IPS-18c (cell line): ENCODE measurements around the gene MPRIP.

Source experiments
- H3K4me3 ChIP-seq: 2 replicates; pipeline ENCODE4 v1.7.0; 2013; ENCODE audit warnings: low read depth, mild to moderate bottlenecking, low read length, moderate library complexity; ENCODE audit not compliant: insufficient read depth
- H3K9me3 ChIP-seq: one replicate; pipeline ENCODE4 v1.6.1; 2013; ENCODE audit warnings: mild to moderate bottlenecking, low read length, moderate library complexity; ENCODE audit not compliant: control insufficient read depth, insufficient read depth

MPRIP gene

DNA sequence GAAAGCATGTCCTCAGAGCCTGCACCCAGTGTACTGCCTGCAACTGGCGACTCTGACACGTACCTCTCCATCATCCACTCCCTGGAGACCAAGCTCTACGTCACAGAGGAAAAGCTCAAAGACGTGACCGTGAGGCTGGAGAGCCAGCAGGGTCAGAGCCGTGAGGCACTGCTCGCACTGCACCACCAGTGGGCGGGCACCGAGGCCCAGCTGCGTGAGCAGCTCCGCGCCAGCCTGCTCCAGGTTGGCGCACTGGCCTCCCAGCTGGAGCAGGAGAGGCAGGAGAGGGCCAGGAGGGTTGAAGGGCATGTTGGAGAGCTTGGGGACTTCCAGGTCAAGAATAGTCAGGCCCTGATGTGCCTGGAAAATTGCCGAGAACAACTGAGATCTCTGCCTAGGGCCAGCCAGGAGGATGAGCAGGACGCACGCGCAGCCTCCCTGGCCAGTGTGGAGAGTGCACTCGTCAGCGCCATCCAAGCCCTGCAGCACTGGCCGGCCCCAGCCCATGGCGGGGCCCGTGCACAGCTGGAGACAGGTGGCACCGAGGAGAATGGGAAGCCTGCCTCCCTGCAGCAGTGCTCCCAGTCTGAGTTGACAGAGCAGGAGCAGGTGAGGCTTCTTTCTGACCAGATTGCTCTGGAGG, 123.5 kb downstream of the MPRIP start:
- H3K9me3 ChIP-seq: no peaks in the 10 kb centered on the region

DNA sequence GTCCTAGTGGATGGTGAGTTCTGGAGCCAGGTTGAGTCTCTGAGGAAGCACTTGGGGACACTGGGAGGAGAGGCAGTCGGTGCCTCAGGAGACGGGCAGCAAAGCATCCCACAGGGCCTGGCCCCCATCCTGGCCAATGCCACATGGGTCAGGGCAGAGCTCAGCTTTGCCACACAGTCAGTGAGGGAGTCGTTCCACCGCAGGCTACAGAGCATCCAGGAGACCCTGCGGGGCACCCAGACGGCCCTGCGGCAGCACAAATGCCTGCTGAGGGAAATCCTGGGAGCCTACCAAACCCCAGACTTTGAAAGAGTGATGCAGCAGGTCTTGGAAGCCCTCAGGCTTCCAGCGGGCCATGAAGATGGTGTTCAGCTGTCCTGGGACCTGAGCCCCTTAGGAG, 124.2 kb downstream of the MPRIP start:
- Histone ChIP-seq H3K4me3 (no peak overlapping the region), H3K9me3 (no peaks in the 10 kb centered on the region)

More for the DNA sequence above, 123.5 kb downstream of the MPRIP start:
- H3K4me3 ChIP-seq: no peak overlapping the region

DNA sequence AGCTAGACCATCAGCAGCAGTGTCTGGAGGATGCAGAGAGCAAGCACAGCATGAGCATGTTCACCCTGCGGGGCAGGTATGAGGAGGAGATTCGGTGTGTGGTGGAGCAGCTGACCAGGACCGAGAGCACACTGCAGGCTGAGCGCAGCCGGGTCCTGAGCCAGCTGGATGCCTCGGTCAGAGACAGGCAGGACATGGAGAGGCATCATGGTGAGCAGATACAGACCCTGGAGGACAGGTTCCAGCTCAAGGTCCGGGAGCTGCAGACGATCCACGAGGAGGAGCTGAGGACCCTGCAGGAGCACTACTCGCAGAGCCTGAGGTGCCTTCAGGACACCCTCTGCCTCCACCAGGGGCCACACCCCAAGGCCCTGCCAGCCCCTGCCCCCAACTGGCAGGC, 125.1 kb downstream of the MPRIP start:
- no peaks in the 10 kb centered on the region for H3K9me3 ChIP-seq
- no peak overlapping the region for H3K4me3 ChIP-seq

DNA sequence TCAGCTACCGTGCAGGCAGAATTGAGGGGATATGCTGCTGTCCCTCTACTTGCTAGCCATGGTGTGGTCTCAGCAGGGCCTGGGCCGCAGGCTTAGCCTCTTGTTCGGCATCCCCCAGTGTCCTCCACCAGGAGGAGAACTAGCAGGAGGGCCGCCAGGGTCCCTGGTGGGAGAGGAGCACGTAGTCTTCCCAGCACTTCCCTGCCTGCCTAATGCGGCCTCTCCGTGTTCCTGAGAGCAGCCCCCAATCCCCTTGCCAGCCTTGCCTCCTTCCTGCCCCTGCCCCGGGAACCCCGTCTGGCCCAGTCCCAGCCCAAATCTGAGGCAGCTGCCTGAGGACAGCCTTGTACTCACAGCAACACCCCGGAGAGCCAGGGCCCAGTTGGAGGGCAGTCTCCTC, 125.7 kb downstream of the MPRIP start:
- no peaks in the 10 kb centered on the region for H3K9me3 ChIP-seq
- H3K4me3 ChIP-seq: no peak overlapping the region

DNA sequence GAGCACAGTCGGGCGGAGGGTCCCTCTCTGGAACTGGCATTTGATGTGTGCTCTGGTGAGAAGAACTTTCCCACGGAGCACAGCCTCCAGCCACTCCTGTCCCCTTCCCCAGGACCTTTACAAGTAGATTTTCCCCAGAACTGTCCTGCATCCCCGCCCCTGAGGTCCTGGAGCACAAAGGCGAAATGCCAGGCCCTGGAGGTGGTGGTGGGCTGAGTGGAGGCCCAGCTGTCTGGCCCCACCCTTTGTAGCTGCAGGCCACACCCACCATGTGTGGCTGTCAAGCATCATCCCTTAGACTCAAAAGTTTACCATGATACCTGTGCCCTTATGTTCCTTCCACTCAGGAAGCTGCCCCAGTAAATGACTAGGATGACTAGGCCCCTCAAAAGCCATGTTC, 126.1 kb downstream of the MPRIP start:
- no peak overlapping the region for H3K4me3 ChIP-seq
- H3K9me3 ChIP-seq: no peaks in the 10 kb centered on the region

DNA sequence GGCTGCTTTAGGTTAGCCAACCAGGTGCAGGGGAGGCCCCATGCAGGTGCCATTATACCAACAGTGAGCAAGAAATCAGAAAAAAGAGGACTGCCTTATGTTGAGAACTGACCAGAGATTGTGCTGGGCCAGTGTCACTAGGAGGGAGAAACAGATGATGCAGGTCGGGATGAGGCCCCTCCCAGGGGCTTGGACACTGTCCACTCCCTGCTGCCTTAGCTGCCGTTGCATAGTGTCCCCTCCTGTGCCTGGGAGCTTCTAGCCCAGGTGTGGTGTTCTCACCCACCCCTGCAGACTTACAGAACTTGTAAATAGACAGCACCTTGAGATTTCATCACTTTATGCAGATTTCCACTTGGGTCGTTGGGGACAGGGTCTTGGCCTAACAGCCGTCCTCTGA, 127.1 kb downstream of the MPRIP start:
- no peaks in the 10 kb centered on the region for H3K9me3 ChIP-seq
- H3K4me3 ChIP-seq: no peak overlapping the region

DNA sequence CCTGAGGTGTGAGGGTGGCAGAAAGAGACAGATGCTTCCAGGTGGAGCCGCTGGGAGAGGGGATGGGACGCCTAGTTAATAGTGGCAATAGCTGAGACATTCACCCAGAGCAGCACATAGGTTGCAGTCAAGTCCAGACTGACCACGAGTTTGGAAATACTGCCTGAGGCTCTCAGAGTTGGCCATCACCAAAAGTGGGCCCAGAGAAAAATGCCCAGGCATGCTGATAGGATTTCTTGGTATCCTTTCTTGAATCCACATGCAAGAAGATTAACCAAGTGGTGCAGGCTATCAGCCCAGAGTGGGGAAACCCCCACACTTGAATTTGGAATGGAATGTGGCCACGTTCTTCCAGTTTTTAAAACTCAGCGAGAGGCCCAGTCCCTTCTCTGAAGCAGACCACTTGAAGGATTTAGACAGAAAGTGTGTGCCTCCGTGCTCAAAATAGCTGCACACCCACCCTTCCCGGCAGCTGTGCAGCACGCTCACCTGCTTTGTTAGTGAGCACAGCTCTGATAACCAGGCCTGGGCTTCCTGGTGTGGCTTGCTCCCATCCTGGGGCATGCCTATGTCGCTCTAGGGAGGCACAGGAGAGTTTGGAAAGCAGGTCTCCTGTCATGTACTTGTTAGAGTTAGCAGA, 128.2 kb downstream of the MPRIP start:
- Histone ChIP-seq H3K4me3 (no peak overlapping the region), H3K9me3 (no peaks in the 10 kb centered on the region)

DNA sequence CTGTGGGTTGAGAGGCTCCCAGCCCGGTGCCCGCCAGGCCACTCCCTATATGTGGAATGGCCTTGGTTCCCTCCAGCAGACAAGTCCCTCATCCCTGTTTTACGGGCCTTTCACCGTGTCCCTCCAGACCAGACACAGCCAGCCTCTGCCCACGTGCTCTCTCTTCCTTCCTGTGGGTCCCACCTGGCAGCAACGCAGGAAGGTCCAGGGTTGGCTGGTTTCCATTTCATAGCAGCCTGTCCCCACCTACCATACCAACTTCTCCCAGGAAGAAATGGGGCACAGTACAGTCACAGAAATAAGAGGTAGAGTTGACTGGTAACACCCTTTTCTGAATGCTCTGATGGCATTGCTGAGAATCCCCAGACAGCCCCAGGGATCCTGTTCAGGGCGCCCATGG, 128.9 kb downstream of the MPRIP start:
- Histone ChIP-seq H3K4me3 (no peak overlapping the region), H3K9me3 (no peaks in the 10 kb centered on the region)

DNA sequence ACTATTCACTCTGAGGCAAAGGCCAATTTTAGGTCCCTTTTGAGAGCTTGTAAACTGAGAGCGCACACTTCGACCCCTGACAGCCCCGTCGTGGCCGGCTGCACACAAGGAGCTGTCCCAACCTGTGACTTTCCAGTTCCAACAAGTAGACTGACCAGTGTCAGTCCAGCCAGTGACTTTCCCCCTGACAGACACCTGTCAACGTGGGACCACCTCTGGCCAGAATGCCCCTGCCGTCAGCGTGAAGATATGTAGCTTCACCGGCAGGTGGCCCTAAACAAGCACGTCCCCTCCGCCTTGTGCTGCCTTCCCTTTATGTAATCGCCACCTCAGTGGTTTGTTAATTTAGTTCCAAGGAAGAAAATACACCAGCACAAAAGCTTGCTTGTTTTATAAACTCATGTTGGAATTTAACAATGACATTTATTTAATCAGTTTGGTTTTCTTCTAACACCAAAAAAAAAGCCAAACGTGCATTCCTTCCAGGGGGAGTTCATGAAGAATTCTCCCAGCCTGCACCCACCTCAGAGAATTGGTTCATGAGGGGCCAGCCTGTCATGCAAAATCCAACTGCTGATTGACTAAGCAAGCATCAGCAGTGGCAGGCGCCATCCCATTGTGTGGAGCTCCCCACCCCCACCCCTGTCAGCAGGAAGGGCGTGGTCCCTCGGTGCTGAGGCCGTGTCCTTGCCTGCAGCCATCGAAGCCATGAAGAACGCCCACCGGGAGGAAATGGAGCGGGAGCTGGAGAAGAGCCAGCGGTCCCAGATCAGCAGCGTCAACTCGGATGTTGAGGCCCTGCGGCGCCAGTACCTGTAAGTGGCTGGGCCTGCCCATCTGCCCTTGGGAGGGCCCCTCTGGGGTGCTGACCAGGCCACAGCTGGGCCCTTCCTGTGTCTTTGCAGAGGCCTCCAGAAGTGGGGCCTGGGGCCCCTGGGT, 130.0 kb downstream of the MPRIP start:
- no peaks in the 10 kb centered on the region for H3K9me3 ChIP-seq

DNA sequence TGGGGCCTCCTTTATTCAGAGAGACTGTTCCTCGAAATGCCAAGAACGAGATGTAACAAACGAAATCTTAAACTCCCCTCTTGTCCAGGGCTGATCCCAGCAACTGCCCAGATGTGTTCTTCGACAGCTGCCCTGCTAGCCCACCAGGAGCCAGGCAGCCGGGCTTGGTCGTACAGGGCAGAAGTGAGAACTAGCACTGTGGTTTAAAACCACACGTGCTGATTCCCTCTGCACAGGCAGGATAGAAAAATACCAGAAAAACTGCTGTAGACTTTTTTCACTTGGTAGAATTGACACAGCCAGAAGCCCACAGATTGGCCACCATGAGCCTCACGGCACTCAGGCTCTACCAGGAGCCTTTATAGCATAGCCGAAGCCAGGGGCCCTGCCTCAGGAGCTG, 130.7 kb downstream of the MPRIP start:
- Histone ChIP-seq H3K9me3 (no peaks in the 10 kb centered on the region), H3K4me3 (no peak overlapping the region)

More for the DNA sequence above, 130.0 kb downstream of the MPRIP start:
- no peak overlapping the region for H3K4me3 ChIP-seq

DNA sequence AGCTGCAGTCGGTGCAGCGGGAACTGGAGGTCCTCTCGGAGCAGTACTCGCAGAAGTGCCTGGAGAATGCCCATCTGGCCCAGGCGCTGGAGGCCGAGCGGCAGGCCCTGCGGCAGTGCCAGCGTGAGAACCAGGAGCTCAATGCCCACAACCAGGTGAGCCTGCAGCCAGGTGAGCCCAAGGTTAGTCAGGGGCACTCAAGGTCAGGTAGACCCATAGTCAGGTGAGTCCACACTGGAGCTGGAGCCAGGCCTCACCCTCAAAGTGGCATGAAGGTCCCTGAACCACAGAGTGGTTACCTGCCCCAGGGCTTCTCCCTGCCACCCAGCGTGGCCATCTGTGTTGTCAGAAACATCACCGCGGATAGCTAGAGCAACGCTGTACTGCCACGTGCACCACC, 131.7 kb downstream of the MPRIP start:
- Histone ChIP-seq H3K4me3 (no peak overlapping the region), H3K9me3 (no peaks in the 10 kb centered on the region)

DNA sequence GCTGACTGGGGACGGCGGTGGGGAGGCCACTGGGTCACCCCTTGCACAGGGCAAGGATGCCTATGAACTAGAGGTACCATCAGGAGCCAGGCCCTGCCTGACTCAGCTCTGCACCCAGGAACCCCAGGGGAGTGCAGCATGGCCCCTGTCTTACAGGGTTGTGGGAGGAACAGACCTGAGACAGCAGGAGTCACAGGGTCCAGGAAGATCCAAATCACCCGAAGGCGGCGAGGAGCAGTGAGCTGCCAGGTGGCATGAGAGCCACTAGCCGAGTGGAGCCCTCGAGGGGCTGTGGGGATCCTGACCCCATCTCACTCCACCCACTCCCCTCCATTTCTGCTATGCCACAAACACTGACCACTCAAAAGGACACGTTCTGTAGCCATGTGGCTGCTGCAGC, 133.1 kb downstream of the MPRIP start:
- no peak overlapping the region for H3K4me3 ChIP-seq

DNA sequence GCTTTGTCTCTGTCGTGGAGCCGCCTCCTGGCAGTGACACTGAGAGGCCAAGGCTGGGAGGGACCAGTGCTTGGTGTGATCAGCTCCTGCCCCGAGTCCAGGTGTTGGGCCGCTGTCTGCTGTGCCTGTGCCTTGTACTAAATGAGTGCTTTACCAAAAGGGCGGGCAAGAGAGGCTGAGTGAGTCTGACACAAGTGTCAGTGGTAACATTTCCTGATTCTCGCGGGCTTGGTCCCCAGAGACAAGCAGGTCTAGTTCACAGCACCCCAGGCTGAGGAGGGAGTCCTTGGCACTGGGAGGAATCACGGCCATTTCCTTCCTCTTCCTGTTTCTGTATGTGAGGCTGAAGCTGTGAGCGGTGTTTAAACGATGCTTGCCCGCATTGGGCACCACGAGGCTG, 133.7 kb downstream of the MPRIP start:
- Histone ChIP-seq H3K9me3 (no peaks in the 10 kb centered on the region), H3K4me3 (no peak overlapping the region)

More for the DNA sequence above, 133.1 kb downstream of the MPRIP start:
- H3K9me3 ChIP-seq: no peaks in the 10 kb centered on the region

DNA sequence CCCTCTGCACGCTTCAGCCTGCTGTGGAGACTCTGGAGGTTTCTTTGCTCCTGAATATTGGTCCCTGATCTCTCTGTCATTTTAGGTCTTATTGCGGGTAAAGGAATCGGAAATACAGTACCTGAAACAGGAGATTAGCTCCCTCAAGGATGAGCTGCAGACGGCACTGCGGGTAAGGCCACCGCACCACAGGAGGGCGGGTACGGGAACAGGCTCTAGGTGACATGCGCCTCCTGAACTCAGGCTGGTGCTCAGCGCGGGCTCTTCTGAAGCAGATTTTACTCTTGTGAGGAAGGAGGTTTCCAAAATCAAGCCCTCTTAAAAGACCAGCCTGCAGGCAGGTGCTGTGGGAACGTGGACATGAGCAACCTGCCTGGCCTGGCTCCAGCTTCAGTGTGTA, 134.1 kb downstream of the MPRIP start:
- Histone ChIP-seq H3K9me3 (no peaks in the 10 kb centered on the region), H3K4me3 (no peak overlapping the region)

DNA sequence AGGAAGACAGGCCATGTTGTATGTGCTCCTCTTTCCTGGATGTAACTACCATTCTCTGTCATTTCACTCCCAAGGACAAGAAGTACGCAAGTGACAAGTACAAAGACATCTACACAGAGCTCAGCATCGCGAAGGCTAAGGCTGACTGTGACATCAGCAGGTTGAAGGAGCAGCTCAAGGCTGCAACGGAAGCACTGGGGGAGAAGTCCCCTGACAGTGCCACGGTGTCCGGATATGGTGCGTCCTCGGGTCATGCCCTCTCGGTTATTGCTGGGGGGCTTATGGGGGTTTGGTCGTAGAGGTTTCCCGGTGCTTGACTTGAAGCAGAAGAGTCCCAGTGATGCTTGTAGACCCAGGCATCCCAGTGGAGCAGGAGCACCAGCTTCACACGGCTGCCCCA, 134.9 kb downstream of the MPRIP start:
- Histone ChIP-seq H3K4me3 (no peak overlapping the region), H3K9me3 (no peaks in the 10 kb centered on the region)

DNA sequence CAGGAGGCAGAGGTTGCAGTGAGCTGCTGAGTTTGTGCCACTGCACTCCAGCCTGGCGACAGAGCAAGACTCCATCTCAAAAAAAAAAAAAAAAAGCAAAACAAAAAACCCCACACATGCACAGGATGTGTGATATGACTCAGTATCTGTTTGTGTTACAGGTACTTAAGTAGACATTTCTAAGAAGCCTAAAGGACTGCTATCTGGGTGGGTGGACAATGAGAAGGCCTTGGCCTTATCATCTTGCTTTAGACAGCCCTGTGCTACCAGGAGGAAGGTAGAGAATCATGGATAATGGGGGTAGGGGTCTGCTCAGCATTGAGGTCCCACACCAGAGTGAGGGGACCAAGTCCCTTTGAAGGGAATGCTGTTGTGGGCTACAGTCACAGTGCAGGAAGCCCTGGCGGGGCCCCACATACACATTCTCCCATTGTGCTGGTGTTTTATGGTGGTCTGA, 137.1 kb downstream of the MPRIP start:
- Histone ChIP-seq H3K4me3 (no peak overlapping the region), H3K9me3 (no peaks in the 10 kb centered on the region)

DNA sequence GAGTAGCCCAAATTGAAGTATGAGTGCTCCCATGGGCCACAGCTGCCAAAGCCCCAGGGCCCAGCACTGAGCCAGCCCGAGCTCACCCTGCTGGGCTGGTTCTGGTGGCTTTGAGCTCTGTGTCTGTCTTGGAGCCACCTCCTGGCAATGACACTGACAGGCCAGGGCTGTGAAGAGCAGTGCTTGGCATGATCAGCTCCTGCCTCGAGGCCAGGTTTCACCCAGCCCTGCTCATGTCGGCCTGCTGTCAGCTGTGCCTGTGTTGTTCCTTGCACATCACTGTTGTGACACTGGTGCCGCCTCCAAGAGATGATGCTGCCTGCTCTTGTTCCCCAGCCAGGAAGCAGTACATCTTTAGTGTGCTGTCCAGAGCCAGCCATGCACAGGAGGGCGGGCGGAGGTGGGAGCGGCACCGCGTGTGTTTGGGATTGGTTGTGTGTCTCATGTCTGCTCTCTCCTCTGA, 137.9 kb downstream of the MPRIP start:
- H3K9me3 ChIP-seq: no peaks in the 10 kb centered on the region
- H3K4me3 ChIP-seq: no peak overlapping the region
